Urinary bladder (tissue), 4 donors: ENCODE results near the gene ARNT2. TPM values are rescaled to one million over a fixed set of nuclear protein-coding genes. Genes with fewer than 3 reads are reported as not detected.

Experiments used
- DNase-seq: peaks from one replicate; pipeline ENCODE4 v3.0.0-alpha.2; 2015; ENCODE audit errors: extremely low spot score
- H3K27ac ChIP-seq: one replicate; pipeline ENCODE4 v1.5.1; 2013; ENCODE audit warnings: low read depth, mild to moderate bottlenecking, moderate library complexity
- H3K36me3 ChIP-seq: one replicate; pipeline ENCODE4 v1.6.1; 2013; ENCODE audit warnings: mild to moderate bottlenecking, moderate library complexity; ENCODE audit not compliant: insufficient read depth
- H3K4me1 ChIP-seq: one replicate; pipeline ENCODE4 v1.6.1; 2013; ENCODE audit warnings: mild to moderate bottlenecking, moderate library complexity; ENCODE audit not compliant: insufficient read depth
- H3K4me3 ChIP-seq: one replicate; pipeline ENCODE4 v1.5.1; 2013; ENCODE audit warnings: low read depth, low read length
- WGBS: extraction: QIAGEN DNeasy Blood & Tissue Kit; methylation state at CpG from one replicate; pipeline ENCODE4 v1.1.7; 2013; 5-methylcytosine and 5-hydroxymethylcytosine counted together
- polyA plus RNA-seq: library from polyadenylated mRNA; stranded (reverse); fragments of 200-250 nt; gene quantifications from one replicate; pipeline ENCODE4 v1.2.3, GENCODE V29; 2013
- total RNA-seq: library from RNA; depleted of rRNA; stranded (reverse); fragments of >200 nt; gene quantifications from one replicate; pipeline ENCODE4 v1.2.3, GENCODE V29; 2014
- donor health status: healthy with polysubstance abuse.
- donor health status: healthy.

ARNT2 gene
- total and polyA plus RNA-seq, 2 donors: 6.3 to 9.7 TPM

DNA sequence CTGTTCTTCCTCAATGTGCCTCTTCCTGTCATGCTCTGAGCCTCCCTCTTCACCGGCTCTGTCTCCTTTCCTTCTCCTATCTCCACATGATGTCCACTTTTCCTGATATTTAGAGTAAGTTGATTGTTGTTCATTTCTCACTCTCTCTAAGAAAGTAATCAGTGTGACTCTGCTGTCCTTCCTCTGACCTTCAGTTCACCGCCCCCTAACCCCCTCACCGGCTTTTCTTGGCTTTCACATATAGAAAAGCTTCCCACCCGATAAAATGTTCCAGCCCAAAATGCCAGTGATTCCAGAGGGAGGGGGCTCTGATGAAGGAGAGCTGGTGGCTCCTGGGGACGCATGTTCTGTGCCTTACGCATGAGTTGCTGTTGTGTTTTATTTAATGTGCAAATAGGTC lies 170.4 kb downstream of the ARNT2 start:
- DNase-seq: no peak
- Histone ChIP-seq H3K27ac (no peak overlapping the region), H3K4me3 (no peak overlapping the region), H3K36me3 (no peaks in the 10 kb centered on the region), H3K4me1 (no peaks in the 10 kb centered on the region)
- 66% methylated on average over 6 of the region's 6 CpGs for WGBS

DNA sequence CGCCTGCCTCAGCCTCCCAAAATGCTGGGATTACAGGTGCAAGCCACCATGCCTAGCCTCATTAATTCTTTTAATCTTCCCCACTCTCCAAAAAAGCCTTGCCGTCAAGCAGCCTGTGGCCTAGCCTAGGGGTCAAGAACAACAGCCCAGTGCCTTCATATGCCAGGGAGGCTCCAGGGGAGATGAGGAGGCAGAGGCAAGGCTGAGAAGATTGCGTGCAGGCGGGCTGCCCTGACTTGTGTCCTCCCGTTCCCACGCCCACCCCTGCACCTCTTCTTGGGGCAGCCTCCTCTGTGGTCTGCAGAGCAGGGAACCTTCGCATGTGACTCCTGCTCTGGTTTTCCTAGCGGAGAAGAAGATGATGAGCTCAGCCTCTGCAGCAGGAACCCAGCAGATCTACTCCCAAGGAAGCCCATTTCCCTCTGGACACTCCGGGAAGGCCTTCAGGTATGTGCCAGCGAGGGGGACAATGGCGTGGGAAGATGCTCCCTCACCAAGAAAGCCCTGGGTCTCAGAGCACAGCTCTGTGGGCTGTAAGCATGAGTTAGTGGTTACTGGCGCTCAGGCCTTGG lies 172.4 kb downstream of the ARNT2 start:
- no peaks in the 10 kb centered on the region for H3K36me3 ChIP-seq
- WGBS: 97% methylated on average over 12 of the region's 12 CpGs
- no peak for DNase-seq
- no peak overlapping the region for H3K4me3 ChIP-seq
- no peak overlapping the region for H3K27ac ChIP-seq
- H3K4me1 ChIP-seq: no peaks in the 10 kb centered on the region

DNA sequence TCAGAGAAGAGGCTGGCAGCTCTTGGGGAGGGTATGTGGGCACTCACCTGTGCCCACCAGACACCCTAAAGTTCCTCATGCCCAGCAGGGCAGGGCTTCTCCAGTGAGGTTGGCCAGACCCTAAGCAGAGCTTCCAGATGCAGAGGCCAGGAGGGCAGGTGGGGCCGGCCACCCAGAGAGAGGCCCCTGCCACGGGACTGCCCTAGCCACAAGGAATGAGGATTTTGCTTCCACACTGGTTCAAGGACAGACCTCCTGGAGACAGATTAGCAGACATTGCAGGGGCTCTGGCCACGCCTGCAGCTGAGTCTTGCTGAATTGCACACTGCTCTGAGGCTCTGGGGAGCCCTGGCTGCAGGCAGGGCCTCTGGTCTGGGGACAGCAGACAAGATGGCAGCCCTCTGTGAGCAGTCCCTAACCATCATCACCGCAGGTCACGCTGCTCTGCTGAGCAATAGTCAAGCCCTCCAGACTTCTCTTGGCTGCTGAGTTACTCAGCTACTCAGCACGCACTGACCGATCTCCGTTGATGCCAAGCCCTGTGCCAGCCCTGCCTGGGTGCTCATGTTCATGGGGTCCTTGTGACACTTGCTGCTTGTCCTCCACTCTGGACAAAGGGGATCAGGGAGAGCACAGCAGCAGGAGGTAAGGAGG lies 173.5 kb downstream of the ARNT2 start:
- 97% methylated on average over 8 of the region's 8 CpGs for WGBS
- H3K36me3 ChIP-seq: no peaks in the 10 kb centered on the region
- no peaks in the 10 kb centered on the region for H3K4me1 ChIP-seq
- H3K27ac ChIP-seq: no peak overlapping the region
- no peak overlapping the region for H3K4me3 ChIP-seq
- no peak for DNase-seq

- 91% methylated on average over 5 of the region's 5 CpGs for WGBS
- DNase-seq: no peak
- Histone ChIP-seq H3K4me1 (no peaks in the 10 kb centered on the region), H3K4me3 (no peak overlapping the region), H3K27ac (no peak overlapping the region), H3K36me3 (no peaks in the 10 kb centered on the region)
Measured at GRCh38 chr15:80578206-80578595, 174.0 kb downstream of the ARNT2 start.

DNA sequence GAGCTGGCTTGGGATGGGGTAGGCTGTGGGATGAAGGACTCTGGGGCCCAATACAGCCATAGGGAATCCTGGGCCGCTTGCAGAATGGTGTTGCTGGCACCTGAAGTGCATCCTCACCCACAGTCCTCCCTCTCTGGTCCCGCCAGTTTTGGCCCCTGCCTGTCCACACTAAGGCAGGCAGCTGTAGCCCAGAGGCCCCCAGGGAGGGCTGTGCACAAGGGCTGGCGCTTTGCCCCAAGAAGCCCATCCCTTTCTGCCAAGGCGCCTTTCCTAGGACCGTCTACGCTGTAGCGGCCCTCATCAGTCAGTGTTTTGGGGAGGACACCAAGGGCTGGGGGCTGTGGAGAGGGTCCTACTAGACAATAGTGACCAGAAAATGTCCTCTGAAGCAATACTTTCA lies 174.7 kb downstream of the ARNT2 start:
- H3K27ac ChIP-seq: no peak overlapping the region
- no peaks in the 10 kb centered on the region for H3K36me3 ChIP-seq

DNA sequence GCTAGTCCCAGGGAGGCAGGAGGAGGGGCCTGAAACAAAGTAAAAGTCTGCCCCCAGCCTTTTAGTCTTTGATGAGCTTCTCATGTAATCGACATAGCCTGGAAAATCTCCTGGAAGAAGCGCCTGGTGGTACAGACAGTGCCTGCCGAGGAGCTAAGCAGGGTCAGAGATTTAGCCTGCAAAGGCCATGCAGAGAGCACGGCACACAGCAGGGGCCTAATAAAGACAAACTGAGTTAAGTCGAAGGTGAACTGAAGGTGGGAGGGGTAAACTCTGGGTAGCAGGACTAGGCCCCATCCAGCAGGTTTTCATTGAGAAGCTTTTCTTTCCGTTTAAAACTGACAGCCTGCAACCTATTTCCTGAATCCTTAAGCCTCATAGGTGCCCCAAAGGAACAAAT lies 175.4 kb downstream of the ARNT2 start:
- no peak for DNase-seq
- WGBS: 65% methylated on average over 6 of the region's 6 CpGs
- Histone ChIP-seq H3K27ac (no peak overlapping the region), H3K4me3 (no peak overlapping the region), H3K36me3 (no peaks in the 10 kb centered on the region), H3K4me1 (no peaks in the 10 kb centered on the region)

More for the DNA sequence above, 174.7 kb downstream of the ARNT2 start:
- H3K4me1 ChIP-seq: no peaks in the 10 kb centered on the region
- DNase-seq: no peak
- 82% methylated on average over 7 of the region's 7 CpGs for WGBS
- no peak overlapping the region for H3K4me3 ChIP-seq

DNA sequence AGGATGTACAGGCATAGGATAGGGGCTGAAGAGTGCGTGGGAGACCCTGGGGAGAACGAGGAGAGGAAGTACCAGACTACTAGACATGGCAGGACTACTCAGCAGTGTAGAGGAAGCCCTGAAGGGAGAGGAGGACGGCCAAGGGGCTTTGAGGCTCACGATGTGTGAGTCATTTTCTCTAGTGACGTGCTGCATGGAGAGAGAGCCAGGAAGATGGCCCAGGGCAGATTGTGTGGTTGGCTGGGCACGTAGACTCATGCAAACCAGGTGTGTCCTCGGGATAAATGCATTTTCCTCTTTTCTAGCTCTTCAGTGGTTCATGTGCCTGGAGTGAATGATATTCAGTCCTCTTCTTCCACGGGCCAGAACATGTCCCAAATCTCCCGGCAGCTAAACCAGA lies 175.9 kb downstream of the ARNT2 start:
- WGBS: 71% methylated on average over 9 of the region's 9 CpGs
- H3K4me1 ChIP-seq: no peaks in the 10 kb centered on the region
- no peak overlapping the region for H3K4me3 ChIP-seq
- H3K27ac ChIP-seq: no peak overlapping the region
- DNase-seq: no peak
- H3K36me3 ChIP-seq: no peaks in the 10 kb centered on the region

- no peaks in the 10 kb centered on the region for H3K36me3 ChIP-seq
Measured at GRCh38 chr15:80580536-80581260, 176.5 kb downstream of the ARNT2 start.

DNA sequence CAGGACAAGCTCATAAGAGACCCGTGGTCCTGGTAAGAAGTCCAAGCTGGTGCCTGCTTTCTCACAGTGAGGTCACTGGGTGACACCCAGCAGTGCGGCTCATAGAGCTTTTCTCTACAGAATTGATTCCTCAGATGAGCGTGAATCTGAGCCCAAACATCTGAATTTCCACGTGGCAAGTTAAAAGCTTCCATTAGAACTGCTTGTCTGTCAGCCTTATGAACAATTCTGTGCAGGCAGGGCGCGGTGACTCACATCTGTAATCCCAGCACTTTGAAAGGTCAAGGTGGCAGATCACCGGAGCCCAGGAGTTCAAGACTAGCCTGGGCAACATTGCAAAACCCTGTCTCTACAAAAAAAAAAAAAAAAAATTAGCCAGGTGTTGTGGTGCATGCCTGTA lies 177.8 kb downstream of the ARNT2 start:
- 87% methylated on average over 7 of the region's 7 CpGs for WGBS
- H3K4me3 ChIP-seq: no peak overlapping the region
- H3K27ac ChIP-seq: no peak overlapping the region
- no peaks in the 10 kb centered on the region for H3K4me1 ChIP-seq
- no peak for DNase-seq
- no peaks in the 10 kb centered on the region for H3K36me3 ChIP-seq

More at GRCh38 chr15:80580536-80581260, 176.5 kb downstream of the ARNT2 start:
- Histone ChIP-seq H3K4me3 (no peak overlapping the region), H3K4me1 (no peaks in the 10 kb centered on the region), H3K27ac (no peak overlapping the region)
- 93% methylated on average over 11 of the region's 11 CpGs for WGBS
- DNase-seq: no peak

- no peak for DNase-seq
- Histone ChIP-seq H3K27ac (no peak overlapping the region), H3K36me3 (no peaks in the 10 kb centered on the region)
Measured at GRCh38 chr15:80582816-80583423, 178.7 kb downstream of the ARNT2 start.

GRCh38 chr15:80584561-80584964 lies 180.4 kb downstream of the ARNT2 start:
- no peak overlapping the region for H3K4me3 ChIP-seq
- no peaks in the 10 kb centered on the region for H3K4me1 ChIP-seq
- no peaks in the 10 kb centered on the region for H3K36me3 ChIP-seq
- H3K27ac ChIP-seq: no peak overlapping the region
- 52% methylated on average over 7 of the region's 7 CpGs for WGBS
- DNase-seq: no peak

More at GRCh38 chr15:80582816-80583423, 178.7 kb downstream of the ARNT2 start:
- Histone ChIP-seq H3K4me3 (no peak overlapping the region), H3K4me1 (no peaks in the 10 kb centered on the region)
- 93% methylated on average over 15 of the region's 15 CpGs for WGBS

GRCh38 chr15:80584973-80585525 lies 180.9 kb downstream of the ARNT2 start:
- DNase-seq: no peak
- Histone ChIP-seq H3K27ac (no peak overlapping the region), H3K4me1 (no peaks in the 10 kb centered on the region), H3K4me3 (no peak overlapping the region), H3K36me3 (no peaks in the 10 kb centered on the region)
- WGBS: 41% methylated on average over 3 of the region's 3 CpGs

- no peak for DNase-seq
- no peak overlapping the region for H3K4me3 ChIP-seq
- 82% methylated on average over 6 of the region's 6 CpGs for WGBS
- no peaks in the 10 kb centered on the region for H3K36me3 ChIP-seq
- H3K4me1 ChIP-seq: no peaks in the 10 kb centered on the region
- H3K27ac ChIP-seq: no peak overlapping the region
Measured at GRCh38 chr15:80585544-80586018, 181.4 kb downstream of the ARNT2 start.
